Non-pigmented ciliary epithelial cell (primary cell): ENCODE data around the gene FAH.

ENCODE experiments used
- DNase-seq: peaks from one replicate; pipeline ENCODE4 v3.0.0-alpha.2; 2010; ENCODE audit warnings: low read depth

Gene FAH

GRCh38 chr15:80199869-80200268 is 47.1 kb downstream of the FAH start:
- DNase-seq: no peak

DNA sequence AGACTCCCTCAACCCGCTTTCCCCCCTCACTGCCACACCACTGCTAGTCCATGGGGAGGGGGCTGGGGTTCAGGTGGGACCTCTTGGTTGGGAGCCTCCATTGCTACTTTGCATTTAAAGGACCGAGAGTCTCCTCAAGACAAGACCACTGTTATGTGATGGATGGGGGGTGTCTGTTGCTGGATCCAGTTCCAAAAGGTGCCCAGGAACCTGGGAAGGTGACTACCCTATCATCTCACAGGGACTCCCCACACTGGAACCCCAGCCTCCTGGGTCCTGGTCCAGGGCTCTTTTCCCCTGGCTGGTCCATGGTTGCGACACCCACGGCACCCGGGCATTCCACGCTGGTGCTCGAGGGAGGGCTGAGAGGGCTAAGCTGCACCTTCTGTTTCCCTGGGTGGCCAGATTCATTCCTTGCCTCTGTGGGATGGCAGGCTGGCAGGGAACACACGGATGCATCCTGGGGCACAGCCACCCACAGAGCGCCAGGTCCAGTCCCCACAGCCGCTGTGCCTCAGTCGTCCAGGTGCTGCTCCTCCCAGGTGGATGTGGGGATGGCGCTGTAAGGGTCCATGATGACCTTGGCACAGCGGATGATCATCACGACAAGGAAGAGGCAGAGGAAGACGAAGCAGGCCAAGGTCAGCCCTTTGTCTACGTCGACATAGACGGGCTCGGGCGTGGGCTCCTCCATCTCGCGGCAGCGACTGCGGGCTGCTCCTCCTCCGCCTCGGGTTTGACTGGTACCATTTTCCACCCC is 48.6 kb downstream of the FAH start:
- DNase-seq: no peak

DNA sequence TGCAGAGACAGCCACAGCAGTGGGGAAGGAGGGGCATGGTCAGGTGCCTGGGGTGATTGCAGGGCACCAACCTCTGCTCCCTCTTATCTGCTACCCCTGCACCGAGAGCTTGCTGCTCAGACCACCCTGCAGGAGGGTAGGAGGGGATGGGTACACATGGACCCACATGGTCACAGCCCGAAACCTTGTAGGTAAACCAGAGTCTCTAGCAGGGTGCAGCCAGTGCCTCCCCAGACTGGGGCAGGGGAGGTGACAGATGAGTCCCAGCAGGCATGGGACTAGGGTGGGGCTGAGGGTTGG is 49.2 kb downstream of the FAH start:
- no peak for DNase-seq

- DNase-seq: no peak
Measured at GRCh38 chr15:80202641-80203360, 50.0 kb downstream of the FAH start.

- DNase-seq: no peak
Measured at GRCh38 chr15:80203361-80203885, 50.6 kb downstream of the FAH start.

- no peak for DNase-seq
Measured at GRCh38 chr15:80204231-80204630, 51.4 kb downstream of the FAH start.

DNA sequence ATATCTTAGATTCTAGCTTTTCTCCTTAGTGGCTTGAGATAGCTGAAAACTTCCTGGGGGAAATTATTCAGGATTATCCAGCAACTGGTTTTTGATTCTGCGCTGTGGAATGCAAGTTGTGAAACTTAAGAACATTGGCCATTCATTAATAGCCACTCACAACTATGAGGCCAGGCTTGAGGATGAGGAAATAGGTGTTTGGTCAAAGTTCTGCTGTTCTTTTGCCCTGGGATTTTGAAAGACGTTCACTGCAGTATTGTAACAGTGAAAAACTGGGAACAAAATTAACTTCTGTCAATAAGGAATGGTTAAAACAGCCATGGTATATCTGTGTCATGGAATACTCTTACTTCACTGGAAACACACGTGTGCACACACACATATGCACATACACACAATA is 55.1 kb downstream of the FAH start:
- DNase-seq: no peak

DNA sequence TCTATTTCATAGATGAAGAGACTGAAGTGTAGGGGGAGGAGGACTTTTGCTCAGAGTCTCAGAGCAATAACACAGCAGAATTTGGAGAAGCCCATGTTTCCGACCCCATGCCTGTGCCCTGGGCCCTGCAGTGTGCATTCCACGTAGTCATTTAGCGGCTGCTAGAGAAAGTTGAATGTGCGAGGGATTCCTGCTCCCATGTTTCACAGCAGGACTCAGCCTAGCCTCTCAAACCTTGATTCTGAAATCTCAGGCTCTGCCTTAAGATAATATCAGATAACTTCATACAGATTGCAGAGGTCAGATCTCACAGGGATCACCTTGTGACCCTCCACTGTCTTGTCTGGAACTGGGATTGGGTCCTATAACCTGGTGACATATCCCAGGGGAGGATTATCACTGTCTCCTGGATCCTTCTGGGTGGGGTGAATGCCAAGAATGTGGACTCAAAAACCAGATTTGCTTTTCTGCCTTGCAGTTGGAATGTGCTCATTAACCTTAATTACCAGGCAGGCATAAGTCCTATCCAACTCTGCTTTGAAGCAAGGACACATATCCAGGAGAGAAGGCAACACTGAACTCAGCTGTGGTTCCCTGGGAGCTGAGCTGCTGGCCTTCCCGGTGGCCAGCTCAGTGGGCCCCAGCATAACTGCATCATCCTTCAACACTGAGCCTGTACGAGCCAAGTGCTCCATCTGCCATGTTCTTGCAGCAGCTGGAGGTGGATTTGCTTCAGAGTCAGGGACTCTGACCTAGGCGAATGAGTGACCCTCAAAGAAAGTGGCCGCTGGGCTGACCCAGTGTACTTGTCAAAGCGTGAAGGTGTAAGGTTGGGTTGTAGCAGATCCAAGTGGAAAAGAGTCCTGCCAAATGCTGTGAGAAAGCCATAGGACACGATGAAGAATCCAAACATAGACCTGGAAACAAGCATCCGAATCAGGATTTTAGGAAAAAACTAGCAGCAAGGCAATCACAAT is 56.2 kb downstream of the FAH start:
- no peak for DNase-seq

- DNase-seq: no peak
Measured at GRCh38 chr15:80210611-80211573, 58.1 kb downstream of the FAH start.

DNA sequence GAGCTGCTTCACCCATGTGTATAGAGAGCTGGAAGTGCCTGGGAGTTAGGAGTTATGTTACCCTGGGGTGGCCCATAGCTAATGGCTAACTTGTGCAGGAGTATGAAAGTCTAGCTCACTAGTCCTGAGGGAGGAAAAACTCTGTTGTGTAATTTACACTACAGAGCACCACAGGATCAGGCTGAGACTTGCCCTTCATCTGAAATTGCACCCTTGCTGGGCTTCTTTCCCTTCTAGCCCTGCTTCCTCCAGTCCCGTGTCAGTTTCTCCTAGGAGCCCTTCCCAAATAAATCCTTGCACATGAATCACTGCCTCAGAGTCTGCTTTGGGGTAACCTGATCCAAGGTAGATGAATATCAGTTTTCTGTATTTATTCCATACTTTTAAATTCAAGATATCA is 59.2 kb downstream of the FAH start:
- no peak for DNase-seq

- DNase-seq: no peak
Measured at GRCh38 chr15:80214910-80215309, 62.1 kb downstream of the FAH start.

DNA sequence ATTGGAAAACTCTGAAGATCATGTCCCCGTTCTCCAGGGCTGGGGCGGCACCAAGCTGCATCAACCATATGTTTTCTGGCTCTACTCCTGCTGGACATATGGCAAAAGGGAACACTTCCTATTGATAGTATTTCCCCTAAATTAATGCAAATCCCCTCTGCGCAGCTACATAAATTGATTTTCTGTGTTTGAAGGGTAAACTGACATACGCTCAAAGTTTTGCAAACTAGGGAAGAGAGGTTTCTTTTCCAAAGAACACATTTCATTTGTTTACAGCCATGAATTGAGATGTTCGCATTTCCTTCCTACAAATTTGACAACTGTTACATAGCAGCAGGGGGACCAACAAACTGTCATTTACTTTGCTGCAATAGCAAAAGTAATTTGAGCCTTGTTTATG is 63.3 kb downstream of the FAH start:
- DNase-seq: no peak

- no peak for DNase-seq
Measured at GRCh38 chr15:80216911-80217310, 64.1 kb downstream of the FAH start.

- no peak for DNase-seq
Measured at GRCh38 chr15:80217327-80217900, 64.6 kb downstream of the FAH start.

GRCh38 chr15:80219955-80220354 is 67.2 kb downstream of the FAH start:
- no peak for DNase-seq

- no peak for DNase-seq
Measured at GRCh38 chr15:80228959-80229610, 76.3 kb downstream of the FAH start.

DNA sequence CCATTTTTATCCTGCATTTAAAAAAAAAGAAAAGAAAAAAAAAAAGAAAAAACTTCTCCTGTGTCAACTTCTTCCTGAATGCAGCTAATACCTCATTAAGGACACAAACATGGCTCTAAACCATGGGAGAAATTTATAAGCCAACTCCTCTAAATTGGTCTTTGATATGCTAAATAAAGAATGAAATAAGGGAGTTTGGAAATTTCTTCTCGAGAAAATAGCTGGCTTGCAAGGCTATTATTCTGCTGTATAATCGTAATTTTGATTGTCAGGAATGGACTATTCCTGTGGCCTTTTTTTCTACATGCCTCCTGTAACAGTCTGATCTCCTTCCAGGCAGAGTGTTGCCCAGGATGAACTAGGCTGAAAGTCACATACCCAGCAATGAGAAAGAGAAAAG is 78.6 kb downstream of the FAH start:
- no peak for DNase-seq

GRCh38 chr15:80233581-80233980 is 80.8 kb downstream of the FAH start:
- DNase-seq: no peak

GRCh38 chr15:80234883-80235282 is 82.1 kb downstream of the FAH start:
- no peak for DNase-seq
